SW 1271 (cell line): ENCODE results near the gene ST6GALNAC3.
"Not testable (repeated sequence)": the region's sequence is repeated elsewhere in the genome, so short reads cannot be mapped to it uniquely, and the experiment has no call there.

Source experiments
- DNase-seq, 2 experiments: peaks; one replicate each; lab custom pipeline; 2025; lab: John Stamatoyannopoulos, UW

Gene ST6GALNAC3

DNA sequence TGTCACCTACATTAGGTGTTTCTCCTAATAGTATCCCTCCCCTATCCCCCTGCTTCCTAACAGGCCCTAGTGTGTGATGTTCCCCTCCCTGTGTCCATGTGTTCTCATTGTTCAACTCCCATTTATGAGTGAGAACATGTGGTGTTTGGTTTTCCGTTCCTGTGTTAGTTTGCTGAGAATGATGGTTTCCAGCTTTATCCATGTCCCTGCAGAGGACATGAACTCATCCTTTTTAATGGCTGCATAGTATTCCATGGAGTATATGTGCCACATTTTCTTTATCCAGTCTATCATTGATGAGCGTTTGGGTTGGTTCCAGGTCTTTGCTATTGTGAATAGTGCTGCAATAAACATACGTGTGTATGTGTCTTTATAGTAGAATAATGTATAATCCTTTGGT, 267.3 kb downstream of the ST6GALNAC3 start:
- DNase-seq: not testable (repeated sequence)

DNA sequence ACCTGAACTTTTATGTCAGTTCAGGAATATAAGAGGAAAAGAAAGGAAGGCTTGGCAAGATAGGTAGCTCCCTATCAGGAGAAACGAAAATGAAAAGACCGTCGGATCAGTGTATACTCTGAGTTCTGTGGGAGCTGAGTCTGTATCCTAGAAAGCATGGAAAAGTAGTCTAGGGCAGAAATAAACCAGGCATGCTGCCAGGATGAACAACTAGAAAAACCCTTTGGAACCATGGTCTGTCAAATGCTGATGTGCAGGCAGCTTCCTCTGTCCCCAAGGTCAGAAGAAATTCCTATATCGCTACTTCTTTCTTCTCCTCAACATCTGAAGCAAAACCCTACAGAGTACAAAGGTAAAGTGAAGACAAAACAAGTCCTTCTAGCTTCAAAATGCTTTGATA, 268.8 kb downstream of the ST6GALNAC3 start:
- no peak for DNase-seq

DNA sequence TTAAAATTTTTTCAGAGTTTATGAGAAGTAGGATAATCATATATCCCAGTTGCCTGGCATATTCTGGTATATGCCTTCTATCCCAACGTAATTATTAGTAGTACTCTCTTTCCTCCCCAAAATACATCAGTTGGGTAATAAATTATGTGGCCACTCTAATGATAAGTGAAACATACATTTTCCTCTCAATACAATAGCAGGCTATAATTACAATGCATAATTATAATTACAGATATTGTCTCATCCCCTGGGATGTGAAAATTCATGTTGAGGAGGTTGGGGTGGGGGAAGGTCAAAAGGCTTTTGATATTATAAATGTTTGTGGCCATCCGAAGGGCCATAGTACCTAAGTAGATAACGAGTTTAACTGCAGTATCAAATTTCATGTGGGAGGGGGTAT, 277.1 kb downstream of the ST6GALNAC3 start:
- no peak for DNase-seq

DNA sequence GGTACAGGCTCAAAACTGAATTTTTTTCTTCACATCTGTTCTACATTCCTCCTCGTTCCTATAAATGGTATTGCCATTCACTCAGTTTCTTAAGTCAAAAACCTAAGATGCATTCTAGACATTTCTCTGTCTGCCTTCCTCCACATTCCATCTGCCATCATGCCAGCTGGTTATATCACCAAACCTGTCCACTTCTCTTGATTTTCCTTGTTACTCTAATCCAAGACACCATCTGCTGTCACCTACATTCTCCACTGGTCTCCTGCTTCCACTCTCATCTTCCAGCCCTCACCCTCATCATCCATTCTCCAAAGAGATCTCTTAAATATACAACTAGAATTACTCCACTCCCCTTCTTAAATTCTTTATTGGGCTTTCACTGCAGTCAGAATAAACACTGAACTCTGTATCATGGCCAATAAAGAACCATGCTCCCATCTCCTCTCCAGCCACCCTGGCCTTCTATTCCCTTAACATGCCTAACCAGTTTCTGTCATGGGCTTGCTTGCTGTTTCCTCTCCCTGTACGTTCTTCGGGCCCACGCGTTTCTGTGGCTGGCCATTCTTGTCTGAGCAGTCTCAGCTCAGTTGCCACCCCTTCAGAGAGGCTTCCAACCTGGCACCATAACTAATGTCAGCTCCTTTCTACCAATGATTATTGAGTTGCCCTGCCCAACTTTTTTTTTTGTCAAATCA, 278.3 kb downstream of the ST6GALNAC3 start:
- no peak for DNase-seq

DNA sequence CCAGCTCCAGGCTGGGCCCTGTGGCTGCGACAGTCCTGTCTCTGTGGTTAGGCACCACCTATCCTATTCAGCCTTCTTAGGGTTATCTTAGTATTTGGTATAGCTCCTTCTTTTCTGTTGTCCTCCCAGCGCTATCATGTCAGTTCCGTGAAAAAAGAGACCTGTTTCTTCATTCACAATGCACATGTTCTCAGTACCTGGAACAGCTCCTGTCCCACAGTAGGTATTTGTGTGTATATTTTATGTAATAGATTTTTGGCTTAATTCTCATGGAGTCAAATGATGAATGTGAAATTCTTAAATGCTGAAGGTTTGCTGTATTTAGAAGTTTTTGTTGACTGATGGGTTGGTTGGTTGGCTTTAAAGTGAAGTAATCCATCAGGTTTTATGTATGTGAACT, 279.7 kb downstream of the ST6GALNAC3 start:
- DNase-seq: no peak

DNA sequence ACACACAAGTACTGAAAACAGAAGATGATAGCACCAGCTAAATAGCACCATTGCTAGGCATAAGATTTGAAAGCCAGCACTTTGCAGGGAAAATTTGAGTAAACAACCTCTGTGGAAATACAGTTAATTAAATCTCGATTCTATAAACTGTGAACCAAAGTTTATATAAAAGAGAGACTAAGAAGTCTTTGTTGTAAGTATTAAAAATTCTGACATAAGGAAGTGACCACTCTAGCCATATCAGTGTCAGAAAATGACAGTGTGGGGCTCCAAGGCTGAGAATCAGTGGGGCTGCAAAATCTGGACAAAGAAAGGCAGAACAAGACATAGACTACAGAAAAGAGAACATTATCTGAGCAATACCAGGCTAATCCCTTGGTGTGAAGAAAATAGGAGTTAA, 292.2 kb downstream of the ST6GALNAC3 start:
- no peak for DNase-seq

DNA sequence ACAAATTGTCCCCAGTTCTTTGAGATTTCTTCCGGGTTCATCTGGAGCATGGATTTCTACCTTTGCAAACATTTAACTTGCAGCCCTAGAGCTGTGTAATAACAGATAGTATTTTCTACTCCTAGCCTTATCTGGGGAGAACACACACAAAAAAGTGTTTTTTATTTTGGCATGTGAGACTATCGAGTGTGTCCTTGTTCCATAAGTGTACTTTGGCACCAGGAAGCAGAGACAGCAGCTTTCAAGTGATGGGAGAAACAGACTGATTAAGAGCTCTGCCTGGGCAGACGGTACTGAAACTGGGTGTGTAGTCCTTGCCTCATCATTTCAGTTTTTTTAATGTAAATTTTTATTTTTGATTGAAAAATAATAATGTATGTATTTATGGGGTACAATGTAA, 297.4 kb downstream of the ST6GALNAC3 start:
- no peak for DNase-seq

DNA sequence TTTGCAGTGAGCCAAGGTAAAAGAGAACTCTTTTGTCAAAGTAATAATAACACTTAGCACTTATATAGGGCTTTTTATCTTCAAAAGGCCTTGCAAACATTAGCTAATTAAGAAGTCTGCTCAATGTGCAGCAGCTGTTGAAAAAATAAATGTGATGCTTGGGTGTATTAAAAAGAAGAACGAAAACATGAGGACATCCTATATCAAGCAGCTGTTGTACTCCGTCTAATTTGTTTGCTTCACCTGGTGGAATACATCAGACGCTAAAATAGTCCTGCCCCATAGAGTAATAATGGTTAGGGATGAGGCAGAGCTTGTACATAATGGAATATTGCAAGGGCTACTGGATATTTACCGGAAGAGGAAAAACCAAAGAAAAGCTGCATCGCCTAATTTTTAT, 299.5 kb downstream of the ST6GALNAC3 start:
- DNase-seq: no peak

DNA sequence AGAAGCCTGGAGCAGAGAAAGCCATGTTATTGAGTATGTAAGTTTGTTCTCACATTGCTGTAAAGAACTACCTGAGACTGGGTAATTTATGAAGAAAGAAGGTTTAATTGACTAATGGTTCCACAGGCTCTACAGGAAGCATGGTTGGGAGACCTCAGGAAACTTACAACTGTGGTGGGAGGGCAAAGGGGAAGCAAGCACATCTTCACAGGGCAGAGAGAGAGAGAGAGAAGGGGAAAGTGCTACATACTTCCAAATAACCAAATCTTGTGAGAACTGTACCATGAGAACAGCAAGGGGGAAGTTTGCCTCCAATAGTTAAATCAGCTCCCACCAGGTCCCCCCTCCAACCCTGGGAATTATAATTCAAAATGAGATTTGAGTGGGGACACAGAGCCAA, 302.7 kb downstream of the ST6GALNAC3 start:
- no peak for DNase-seq

DNA sequence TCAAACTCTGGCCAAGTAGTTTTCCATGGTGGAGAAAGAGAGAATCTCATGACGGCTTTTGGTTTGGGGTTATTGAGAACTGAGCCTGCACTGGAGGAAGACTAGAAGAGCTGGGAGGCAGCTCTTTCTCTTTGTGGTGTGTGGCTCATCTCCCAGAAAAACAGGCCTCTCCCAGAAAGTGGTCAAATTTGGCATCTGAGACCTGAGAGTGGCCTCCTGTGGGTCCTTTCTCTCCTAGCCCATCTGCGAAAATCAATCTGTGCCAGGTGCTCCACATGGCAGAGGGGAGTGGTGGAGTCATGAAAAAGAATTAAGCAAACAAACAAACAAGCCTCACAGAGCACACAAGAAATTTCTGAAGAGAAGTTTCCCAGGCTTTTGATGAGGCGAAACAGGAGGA, 305.0 kb downstream of the ST6GALNAC3 start:
- no peak for DNase-seq

DNA sequence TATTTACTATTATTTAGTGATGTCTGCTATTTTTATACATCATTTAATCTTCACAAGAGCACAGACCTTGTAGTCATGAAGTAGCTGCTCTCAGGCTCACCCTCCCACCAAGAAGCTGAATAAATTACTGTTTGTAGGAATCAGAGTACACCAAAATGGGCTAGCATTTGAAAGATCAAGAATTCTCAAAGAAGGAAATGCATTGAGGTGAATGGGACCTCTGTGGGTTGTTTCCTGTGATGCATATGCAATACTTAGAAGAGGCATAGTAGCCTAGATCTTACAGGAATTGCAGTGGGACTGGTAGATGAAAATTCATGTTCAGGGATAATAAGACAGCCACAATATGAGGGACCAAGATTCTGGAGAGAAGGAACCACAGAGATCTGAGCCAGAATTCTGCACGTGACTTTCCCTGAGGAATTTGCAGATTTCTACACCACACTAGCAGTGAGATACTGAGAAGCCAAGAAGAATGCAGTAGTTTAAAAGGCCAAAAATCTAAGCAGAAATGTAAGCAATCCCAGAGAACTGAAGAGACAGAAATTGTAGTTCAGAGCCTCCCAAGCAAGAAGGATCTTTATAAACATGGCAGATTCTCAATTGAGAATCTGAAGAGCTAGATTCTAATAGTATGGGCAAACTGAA, 307.0 kb downstream of the ST6GALNAC3 start:
- no peak for DNase-seq

DNA sequence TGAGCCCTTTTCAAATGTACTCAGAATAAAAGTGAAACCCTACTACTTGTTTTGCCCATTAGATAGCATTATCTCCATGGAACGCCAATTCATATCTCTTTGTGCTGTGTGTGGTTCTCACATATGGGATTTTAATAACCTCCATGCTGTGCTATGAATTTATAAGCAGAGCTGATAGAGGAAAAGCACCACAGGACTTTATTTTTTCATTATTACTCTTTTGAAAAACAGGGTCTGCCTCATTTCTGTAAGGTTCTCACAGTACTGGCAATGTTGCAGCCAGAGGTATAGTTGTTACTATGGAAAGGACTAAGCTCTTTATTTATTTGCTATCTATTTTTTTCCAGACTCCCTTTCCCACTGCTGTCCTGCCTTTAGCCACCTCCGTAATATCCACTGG, 313.7 kb downstream of the ST6GALNAC3 start:
- DNase-seq: no peak

DNA sequence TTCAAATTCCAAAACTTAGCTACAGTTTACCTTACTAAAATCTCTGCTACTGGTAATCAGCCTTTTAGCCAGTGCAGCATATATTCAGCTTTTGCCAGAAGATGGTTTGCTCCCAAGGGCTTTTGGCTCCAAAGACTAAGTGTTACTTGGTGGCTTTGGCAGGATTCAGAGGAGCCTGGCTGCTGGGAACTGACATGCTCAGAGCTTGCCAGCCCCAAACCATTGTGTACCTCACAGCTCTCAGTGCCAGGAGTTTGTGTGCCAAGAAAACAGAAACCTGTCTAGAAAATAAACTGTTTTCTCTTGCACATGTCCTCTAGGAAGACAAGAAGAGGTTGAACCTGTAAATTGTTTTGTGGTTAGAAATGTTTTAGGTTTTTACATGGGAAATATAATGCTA, 315.9 kb downstream of the ST6GALNAC3 start:
- no peak for DNase-seq

DNA sequence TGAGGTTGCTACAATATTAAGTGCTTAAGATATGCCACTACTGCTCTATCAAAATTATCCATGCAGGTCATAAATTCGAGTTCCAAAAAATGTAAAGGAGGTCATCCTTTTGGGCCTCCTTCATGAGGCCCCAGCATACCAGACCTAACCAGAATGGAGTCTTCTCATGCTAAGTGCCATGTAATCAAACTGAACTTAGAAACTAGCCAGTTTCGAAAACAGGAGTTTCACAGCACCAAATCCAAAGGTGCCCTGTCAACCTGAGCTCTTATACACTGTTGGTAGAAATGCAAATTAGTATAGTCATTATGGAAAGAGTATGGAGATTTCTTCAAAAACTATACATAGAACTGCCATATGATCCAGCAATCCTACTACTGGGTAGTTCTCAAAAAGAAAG, 320.5 kb downstream of the ST6GALNAC3 start:
- no peak for DNase-seq

DNA sequence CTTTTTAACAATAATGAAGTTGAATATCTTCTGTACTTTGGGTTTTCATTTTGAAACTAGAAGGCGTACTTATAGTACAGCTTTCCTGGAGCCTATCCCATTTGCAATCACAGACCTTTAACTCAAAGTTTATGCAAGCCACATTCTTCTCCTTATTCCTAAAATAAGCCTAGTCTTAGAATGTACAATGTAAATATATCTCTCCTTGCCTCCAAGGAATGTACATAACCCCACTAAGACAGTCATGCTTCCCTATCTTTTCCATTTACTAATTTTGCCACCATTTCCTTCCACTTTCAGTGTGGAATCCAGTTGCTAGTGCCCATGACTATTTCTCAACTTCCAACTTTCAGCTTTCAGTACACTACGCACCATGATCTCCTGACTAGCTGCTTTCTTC, 327.6 kb downstream of the ST6GALNAC3 start:
- DNase-seq: no peak

DNA sequence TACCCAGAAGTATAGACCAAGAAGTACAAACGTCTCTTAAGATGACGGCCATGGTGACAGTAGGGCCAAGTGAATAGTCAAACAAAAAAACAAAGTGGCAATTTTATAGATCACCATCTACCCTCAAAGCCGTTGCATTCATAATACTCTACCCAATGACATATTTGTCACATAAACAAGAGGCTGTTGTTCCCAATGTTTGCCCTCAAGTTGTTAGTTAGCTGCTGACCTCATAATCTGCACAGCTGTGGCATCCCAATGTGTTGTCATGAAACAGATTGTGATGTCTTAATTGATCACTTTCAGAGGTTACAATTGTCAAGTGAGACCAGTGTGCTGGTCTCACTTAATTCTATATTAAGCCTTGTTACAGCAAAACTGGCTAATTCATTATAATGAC, 333.8 kb downstream of the ST6GALNAC3 start:
- DNase-seq: no peak

DNA sequence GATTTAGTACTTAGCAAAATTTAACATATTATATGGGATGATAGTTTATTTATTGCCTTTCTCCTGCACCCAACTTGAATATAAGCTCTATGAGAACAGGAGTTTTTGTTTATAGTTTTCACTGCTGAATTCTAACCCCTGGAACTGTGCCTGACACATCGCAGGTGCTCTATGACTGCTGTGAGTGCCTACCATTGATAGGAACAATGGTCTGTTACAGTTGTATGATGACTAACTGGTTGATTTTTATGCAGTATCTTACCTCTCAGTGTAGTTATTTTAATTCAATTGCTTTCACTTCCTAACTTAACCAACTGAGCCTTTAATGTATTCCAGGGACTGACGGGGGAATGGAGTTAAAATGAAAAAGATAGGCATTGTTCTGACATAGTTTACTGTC, 336.0 kb downstream of the ST6GALNAC3 start:
- DNase-seq: no peak

DNA sequence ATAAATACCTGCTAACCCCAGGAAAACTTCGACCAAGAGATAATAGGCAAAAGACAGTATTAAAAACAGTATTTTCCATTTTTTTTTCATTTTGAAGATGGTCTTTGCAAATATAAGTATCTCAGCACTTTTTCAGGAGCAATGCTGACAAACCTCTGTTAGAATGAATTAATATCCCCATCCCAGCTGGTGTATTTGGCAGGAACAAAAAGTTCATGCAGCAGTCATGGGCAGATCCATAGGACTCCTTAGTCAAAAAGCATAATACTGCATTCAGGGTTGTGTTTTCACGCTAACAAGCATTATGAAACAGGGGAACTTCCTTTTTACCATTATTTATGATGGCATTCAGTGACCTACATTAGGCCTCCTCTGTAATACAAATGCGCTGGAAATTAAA, 344.0 kb downstream of the ST6GALNAC3 start:
- no peak for DNase-seq

DNA sequence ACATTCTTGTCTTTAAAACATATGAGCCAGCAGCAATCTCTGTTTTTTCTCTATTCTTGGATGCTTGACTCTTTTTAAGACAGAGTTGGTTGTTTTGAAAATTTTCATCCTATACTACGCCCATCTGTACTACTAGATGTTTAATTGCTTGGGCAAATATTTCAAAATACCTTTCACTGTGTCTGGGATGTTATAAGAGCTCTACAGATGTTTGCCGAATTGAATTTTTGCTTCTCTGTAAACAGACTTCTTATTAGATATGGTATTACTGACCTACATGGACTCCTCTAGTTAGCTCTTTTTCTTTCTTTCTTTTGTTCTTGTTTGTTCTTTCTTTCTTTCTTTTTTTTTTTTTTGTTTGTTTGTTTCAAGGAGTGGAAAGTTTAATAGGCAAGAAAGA, 345.1 kb downstream of the ST6GALNAC3 start:
- no peak for DNase-seq

DNA sequence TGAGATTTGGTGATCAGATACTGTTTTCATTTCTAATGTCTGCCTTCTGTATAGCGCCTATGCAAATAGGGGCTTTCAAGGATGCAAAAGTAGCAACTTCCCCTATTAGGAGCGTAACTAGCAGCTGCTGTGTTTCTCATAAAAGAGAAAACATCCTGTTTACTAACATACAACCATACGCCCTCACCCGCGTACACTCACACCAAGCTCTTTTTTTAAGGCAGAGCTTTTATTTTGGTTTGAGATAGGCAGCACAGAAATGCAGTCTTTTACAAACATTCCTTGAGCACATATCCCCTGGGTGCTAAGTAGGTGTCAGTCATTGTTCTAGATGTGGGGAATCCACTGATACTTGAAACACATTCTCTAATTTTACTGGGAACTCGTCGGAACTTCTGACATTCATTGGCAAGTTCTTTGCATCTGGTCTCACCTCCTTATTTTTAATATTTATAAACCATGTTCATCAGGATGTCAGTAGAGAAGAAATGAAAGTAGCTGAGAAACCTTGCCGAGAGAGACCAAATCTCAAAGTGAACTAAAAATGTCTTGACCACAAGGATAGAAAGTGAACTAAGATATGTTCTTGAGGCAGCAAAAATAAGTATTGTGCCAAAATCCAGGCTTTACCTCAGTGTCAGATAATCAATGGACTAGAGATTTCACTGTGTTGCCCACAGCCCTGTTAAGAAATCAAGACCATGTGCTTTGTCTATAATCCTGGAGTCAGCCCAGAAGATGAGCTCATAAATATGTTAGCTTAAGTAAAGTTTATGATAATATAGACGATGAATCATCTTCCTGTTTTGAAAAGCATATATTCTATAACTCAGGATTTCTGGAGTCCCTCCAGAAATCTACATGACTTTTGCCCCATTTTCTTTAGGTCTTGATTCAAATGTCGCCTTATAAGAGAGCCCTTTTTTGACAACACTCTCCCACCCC, 350.9 kb downstream of the ST6GALNAC3 start:
- peak in 1 of 2 experiments; percentile 1 for DNase-seq

DNA sequence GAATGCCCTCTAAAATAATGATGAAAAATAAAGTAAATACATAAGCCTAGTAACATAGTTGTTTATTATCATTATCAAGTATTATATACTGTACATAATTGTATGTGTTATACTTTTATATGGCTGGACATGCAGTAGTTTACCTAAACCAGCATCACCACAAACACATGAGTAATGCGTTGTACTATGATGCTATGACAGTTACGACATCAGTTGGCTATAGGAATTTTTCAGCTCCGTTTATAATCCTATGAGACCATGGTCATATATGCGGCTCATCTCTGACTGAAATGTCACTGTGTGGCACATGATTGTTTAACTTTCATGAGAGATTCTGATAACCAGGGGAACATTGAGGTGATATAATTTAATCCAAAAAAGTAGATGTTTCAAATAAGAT, 352.1 kb downstream of the ST6GALNAC3 start:
- no peak for DNase-seq

DNA sequence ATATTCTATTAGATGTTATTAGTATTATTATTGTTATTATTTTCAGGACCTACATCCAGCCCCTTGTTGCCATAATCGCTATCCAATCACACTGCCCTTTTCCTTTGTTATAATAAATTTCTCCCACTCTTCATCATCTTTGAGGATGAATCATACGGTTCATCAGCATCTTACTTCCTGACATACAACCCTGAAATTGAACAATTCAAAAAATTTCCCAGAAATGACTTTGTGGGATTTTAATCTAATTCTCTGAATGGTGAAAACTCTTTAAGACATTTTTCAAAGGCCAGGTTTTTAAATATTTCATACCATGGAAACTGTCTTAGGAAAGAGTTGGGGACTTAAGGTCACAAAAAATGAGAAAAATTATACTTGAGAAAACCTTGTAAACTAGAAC, 353.5 kb downstream of the ST6GALNAC3 start:
- DNase-seq: no peak

DNA sequence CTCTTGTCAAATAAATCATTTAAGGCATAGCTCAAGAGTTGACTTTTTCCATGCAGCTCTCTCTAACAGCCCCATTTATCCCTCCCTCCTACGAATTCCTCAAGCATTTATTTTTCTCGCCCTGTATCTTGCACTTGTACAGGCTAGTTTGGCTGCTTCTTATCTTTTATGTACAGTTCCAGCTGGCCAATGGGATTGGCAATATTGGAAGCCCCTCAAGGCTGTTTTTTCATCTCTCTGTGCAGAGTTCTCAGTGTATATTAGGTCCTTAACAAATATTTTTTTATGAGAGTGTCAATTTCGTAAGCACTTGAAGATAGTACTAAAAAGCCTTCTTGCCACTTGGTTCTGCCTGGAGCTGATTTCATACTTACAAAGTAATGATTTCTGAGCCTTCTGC, 356.0 kb downstream of the ST6GALNAC3 start:
- DNase-seq: no peak
